Mesendoderm (in vitro differentiated cells): ENCODE results near the gene TAOK3.

Experiments used
- DNase-seq: peaks from one replicate; pipeline ENCODE4 v3.0.0; 2013
- H2AK5ac ChIP-seq: 2 replicates; pipeline ENCODE4 v1.6.1; 2013; ENCODE audit warnings: low read length, inconsistent platforms
- H2BK120ac ChIP-seq: 2 replicates; pipeline ENCODE4 v1.6.1; 2013; ENCODE audit warnings: low read depth, mild to moderate bottlenecking, low read length, moderate library complexity, mixed read lengths
- H2BK15ac ChIP-seq: replicated peaks from 2 replicates; pipeline ENCODE4 v1.6.1; 2013; ENCODE audit warnings: low read depth, mild to moderate bottlenecking, moderate library complexity
- H2BK5ac ChIP-seq: 2 replicates; pipeline ENCODE4 v1.6.1; 2013; ENCODE audit warnings: low read length, inconsistent platforms
- H3K18ac ChIP-seq: 2 replicates; pipeline ENCODE4 v1.6.1; 2013; ENCODE audit warnings: mild to moderate bottlenecking, low read length, mixed read lengths
- H3K23ac ChIP-seq: one replicate; pipeline ENCODE4 v1.6.1; 2013; ENCODE audit warnings: low read length
- H3K27ac ChIP-seq: 2 replicates; pipeline ENCODE4 v1.5.1; 2013; ENCODE audit warnings: low read depth, mild to moderate bottlenecking, inconsistent platforms, low read length, moderate library complexity
- H3K27me3 ChIP-seq: 2 replicates; pipeline ENCODE4 v1.6.1; 2013; ENCODE audit warnings: low read length, control low read depth, mild to moderate bottlenecking, inconsistent platforms; ENCODE audit not compliant: insufficient read depth, poor library complexity
- H3K36me3 ChIP-seq: 2 replicates; pipeline ENCODE4 v1.6.1; 2013; ENCODE audit warnings: low read length, inconsistent platforms; ENCODE audit not compliant: control insufficient read depth, insufficient read depth
- H3K4ac ChIP-seq: one replicate; pipeline ENCODE4 v1.6.1; 2013; ENCODE audit warnings: low read depth, mild to moderate bottlenecking, low read length, moderate library complexity
- H3K4me1 ChIP-seq: 2 replicates; pipeline ENCODE4 v1.6.1; 2013; ENCODE audit warnings: low read depth, low read length, inconsistent platforms; ENCODE audit not compliant: control insufficient read depth
- H3K4me2 ChIP-seq: 2 replicates; pipeline ENCODE4 v1.6.1; 2013; ENCODE audit warnings: low read length
- H3K4me3 ChIP-seq: 2 replicates; pipeline ENCODE4 v1.5.1; 2013; ENCODE audit warnings: mild to moderate bottlenecking, low read length
- H3K56ac ChIP-seq: one replicate; pipeline ENCODE4 v1.6.1; 2013; ENCODE audit warnings: low read length
- H3K79me1 ChIP-seq: 2 replicates; pipeline ENCODE4 v1.6.1; 2013; ENCODE audit warnings: low read length, inconsistent platforms
- H3K79me2 ChIP-seq: 2 replicates; pipeline ENCODE4 v1.6.1; 2013; ENCODE audit warnings: mild to moderate bottlenecking, low read length; ENCODE audit not compliant: control insufficient read depth, insufficient read depth
- H3K9ac ChIP-seq: 2 replicates; pipeline ENCODE4 v1.6.1; 2013; ENCODE audit warnings: low read length, inconsistent platforms
- H4K5ac ChIP-seq: one replicate; pipeline ENCODE4 v1.6.1; 2013; ENCODE audit warnings: low read length
- H4K8ac ChIP-seq: one replicate; pipeline ENCODE4 v1.6.1; 2013; ENCODE audit warnings: low read depth, mild to moderate bottlenecking, control low read depth, low read length, moderate library complexity
- WGBS: extraction: QIAGEN DNeasy Blood & Tissue Kit; methylation state at CpG from one replicate; pipeline ENCODE4 v1.1.7; 2013; ENCODE audit warnings: low lambda C conversion rate, missing lambda C conversion rate; ENCODE audit not compliant: insufficient coverage; ENCODE audit errors: extremely low coverage; 5-methylcytosine and 5-hydroxymethylcytosine counted together

Gene TAOK3

DNA sequence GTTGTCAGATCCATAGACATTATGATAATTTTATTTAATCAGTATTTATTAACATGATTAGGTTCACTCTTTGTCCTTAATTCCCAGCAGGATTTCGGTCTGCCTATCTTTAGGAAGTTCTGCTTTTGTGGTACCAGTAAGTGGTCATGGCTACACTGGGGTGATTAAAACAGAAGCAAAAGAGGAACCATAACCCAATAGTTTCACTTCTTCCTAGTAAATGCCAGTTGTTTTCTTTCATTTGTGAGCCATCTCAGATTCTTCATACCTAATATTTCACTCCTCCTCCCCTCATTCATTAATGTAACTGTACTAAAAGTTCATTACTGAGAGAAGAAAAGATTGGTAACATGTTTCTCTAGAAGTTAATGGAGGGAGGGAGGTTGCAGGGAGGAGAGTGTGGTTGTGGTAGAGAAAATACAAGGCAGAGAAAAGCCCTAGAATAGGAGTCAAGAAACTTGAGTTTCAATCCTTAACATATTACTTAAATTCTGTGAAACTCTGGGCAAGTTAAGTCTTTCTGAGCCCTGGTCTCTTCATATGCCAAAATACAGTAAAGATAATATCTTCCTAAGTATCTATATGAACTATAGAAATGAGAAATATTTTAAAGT lies 135.5 kb downstream of the TAOK3 start:
- H3K56ac ChIP-seq = no peak overlapping the region
- WGBS = no CpG with 5 or more reads among the region's 1 CpG
- no peaks in the 10 kb centered on the region for H3K79me1 ChIP-seq

DNA sequence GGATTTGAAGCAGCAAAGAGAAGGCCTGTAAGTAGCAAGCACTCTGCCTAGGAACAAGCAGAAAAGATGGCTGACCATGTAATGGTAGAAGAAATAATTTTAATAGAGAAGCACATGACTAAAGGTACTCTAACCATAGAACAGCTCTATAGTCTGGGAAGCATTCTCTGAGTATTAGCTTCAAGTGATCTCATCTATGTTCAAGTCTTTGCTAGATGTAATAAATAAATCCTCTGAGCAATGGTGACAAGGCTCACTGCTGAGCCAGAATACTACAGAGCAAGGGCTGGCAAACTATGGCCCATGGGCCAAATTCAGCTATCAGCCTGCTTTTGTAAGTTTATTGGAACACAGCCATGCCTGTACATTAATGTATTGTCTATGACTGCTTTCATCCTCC lies 152.0 kb downstream of the TAOK3 start:
- Histone ChIP-seq H3K27ac (no peak overlapping the region), H3K79me2 (no peaks in the 10 kb centered on the region), H4K5ac (no peak overlapping the region), H2BK120ac (no peak overlapping the region), H3K36me3 (no peaks in the 10 kb centered on the region), H3K18ac (no peak overlapping the region), H3K4me2 (no peak overlapping the region), H3K9ac (no peak overlapping the region), H3K23ac (no peak overlapping the region), H4K8ac (no peak overlapping the region), H3K4me3 (no peak overlapping the region), H3K4ac (no peak overlapping the region), H2AK5ac (no peak overlapping the region), H3K4me1 (no peaks in the 10 kb centered on the region), H3K79me1 (no peaks in the 10 kb centered on the region), H3K56ac (no peak overlapping the region), H3K27me3 (no peaks in the 10 kb centered on the region), H2BK5ac (no peak overlapping the region), H2BK15ac (no peak overlapping the region)
- no peak for DNase-seq

More for the DNA sequence above, 135.5 kb downstream of the TAOK3 start:
- H3K79me2 ChIP-seq = no peaks in the 10 kb centered on the region
- no peak overlapping the region for H4K8ac ChIP-seq
- H3K9ac ChIP-seq = no peak overlapping the region
- no peak overlapping the region for H4K5ac ChIP-seq
- H2BK15ac ChIP-seq = no peak overlapping the region
- no peak overlapping the region for H3K23ac ChIP-seq
- H3K4ac ChIP-seq = no peak overlapping the region
- no peak overlapping the region for H2BK5ac ChIP-seq
- H2BK120ac ChIP-seq = no peak overlapping the region
- H3K4me1 ChIP-seq = no peaks in the 10 kb centered on the region
- no peak for DNase-seq
- no peak overlapping the region for H3K27ac ChIP-seq
- H2AK5ac ChIP-seq = no peak overlapping the region
- no peaks in the 10 kb centered on the region for H3K27me3 ChIP-seq
- no peaks in the 10 kb centered on the region for H3K36me3 ChIP-seq
- no peak overlapping the region for H3K4me2 ChIP-seq
- no peak overlapping the region for H3K18ac ChIP-seq
- no peak overlapping the region for H3K4me3 ChIP-seq

DNA sequence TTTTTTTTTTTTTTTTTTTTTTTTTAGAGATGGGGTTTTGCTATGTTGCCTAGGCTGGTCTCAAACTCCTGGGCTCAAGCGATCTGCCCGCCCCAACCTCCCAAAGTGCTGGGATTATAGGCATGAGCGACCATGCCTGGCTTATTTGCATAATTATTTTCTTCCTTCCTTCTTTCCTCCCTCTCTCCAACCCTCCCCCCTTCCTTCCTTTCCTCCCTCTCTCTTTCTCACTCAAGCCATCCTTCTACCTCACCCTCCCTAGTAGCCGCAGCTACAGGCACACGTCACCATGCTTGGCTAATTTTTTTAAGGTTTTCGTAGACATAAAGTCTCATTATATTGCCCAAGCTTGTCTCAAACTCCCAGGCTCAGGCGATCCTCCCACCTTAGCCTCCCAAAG lies 152.9 kb downstream of the TAOK3 start:
- Histone ChIP-seq H3K4me3 (no peak overlapping the region), H2BK120ac (no peak overlapping the region), H3K27ac (no peak overlapping the region), H3K4me1 (no peaks in the 10 kb centered on the region), H4K5ac (no peak overlapping the region), H3K79me1 (no peaks in the 10 kb centered on the region), H2BK15ac (no peak overlapping the region), H2AK5ac (no peak overlapping the region), H3K4ac (no peak overlapping the region), H3K27me3 (no peaks in the 10 kb centered on the region), H3K79me2 (no peaks in the 10 kb centered on the region), H4K8ac (no peak overlapping the region), H3K9ac (no peak overlapping the region), H3K56ac (no peak overlapping the region), H3K4me2 (no peak overlapping the region), H3K23ac (no peak overlapping the region), H3K18ac (no peak overlapping the region), H3K36me3 (no peaks in the 10 kb centered on the region), H2BK5ac (no peak overlapping the region)
- DNase-seq = no peak
- no CpG with 5 or more reads among the region's 7 CpGs for WGBS

DNA sequence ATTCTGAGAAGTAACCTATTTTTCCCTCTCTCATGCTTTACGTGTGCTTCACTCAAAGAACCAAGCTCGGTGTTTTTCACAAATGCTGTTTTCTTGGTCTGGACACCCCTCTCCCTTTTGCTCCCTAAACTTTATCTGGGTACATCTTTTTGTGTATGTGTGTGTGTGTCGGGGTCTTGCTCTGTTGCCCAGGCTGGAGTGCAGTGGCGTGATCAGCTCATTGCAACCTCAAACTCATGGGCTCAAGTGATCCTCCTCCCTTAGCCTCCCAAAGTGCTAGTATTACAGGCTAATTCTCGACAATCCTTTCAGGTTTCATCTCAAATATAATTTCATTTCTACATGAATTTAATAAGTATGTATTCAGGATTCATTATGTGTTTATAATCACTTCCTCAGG lies 153.6 kb downstream of the TAOK3 start:
- no CpG with 5 or more reads among the region's 5 CpGs for WGBS
- no peak overlapping the region for H3K56ac ChIP-seq

DNA sequence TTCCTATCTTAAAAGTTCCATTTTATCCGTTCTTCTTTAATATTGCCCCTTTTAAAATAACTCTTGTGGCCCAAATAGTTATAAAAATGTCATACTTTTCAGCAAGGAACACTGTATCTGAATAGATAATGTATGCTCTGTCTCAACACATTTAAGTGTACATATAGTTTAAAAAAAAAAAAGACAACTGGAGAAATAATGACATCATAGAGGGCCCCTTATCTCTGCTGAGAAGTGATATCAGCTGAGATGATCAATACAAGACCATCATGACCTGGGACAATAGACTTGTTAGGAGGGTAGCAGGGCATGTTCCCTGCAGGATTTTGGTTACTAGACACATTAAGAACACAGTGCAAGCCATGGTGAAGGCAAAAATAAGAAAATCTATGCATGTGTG lies 159.3 kb downstream of the TAOK3 start:
- Histone ChIP-seq H3K79me2 (no peaks in the 10 kb centered on the region), H3K56ac (no peak overlapping the region), H3K23ac (no peak overlapping the region), H3K18ac (no peak overlapping the region), H2BK15ac (no peak overlapping the region), H3K27me3 (no peaks in the 10 kb centered on the region), H4K5ac (no peak overlapping the region), H3K4me1 (no peaks in the 10 kb centered on the region), H2BK120ac (no peak overlapping the region), H3K27ac (no peak overlapping the region), H2AK5ac (no peak overlapping the region), H3K4me2 (no peak overlapping the region), H3K4ac (no peak overlapping the region), H3K9ac (no peak overlapping the region), H3K36me3 (no peaks in the 10 kb centered on the region), H4K8ac (no peak overlapping the region), H3K4me3 (no peak overlapping the region), H2BK5ac (no peak overlapping the region), H3K79me1 (no peaks in the 10 kb centered on the region)
- no peak for DNase-seq
- no CpG with 5 or more reads among the region's 1 CpG for WGBS

More for the DNA sequence above, 153.6 kb downstream of the TAOK3 start:
- Histone ChIP-seq H4K8ac (no peak overlapping the region), H3K79me1 (no peaks in the 10 kb centered on the region), H3K23ac (no peak overlapping the region), H2AK5ac (no peak overlapping the region), H3K4me2 (no peak overlapping the region), H2BK5ac (no peak overlapping the region), H2BK15ac (no peak overlapping the region), H3K27ac (no peak overlapping the region), H3K4ac (no peak overlapping the region), H3K36me3 (no peaks in the 10 kb centered on the region), H2BK120ac (no peak overlapping the region), H3K9ac (no peak overlapping the region), H4K5ac (no peak overlapping the region), H3K27me3 (no peaks in the 10 kb centered on the region), H3K4me3 (no peak overlapping the region), H3K4me1 (no peaks in the 10 kb centered on the region), H3K18ac (no peak overlapping the region), H3K79me2 (no peaks in the 10 kb centered on the region)
- DNase-seq = no peak

DNA sequence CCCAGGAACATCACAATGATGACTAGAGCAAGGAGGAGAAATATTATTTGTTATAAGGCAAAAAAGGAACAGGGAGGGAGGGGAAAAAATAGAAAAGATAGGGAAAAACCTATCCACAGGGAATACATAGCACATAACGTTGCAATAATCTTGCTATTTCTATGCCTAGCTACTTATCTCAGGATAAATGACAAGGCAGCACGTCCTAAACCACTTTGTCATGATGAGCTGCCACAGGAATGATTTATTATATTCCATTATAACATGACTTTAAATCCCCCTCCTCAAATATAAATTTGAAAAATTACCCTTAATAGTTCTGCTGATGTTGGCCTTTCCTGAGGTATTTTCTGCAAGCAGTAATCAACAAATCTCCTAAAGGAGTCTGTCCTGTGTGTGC lies 160.1 kb downstream of the TAOK3 start:
- Histone ChIP-seq H3K27me3 (no peaks in the 10 kb centered on the region), H3K18ac (no peak overlapping the region), H3K9ac (no peak overlapping the region), H3K4ac (no peak overlapping the region), H3K56ac (no peak overlapping the region), H4K5ac (no peak overlapping the region), H3K23ac (no peak overlapping the region), H3K36me3 (no peaks in the 10 kb centered on the region), H3K79me1 (no peaks in the 10 kb centered on the region), H3K4me3 (no peak overlapping the region), H2BK15ac (no peak overlapping the region), H2BK120ac (no peak overlapping the region), H3K4me1 (no peaks in the 10 kb centered on the region), H3K27ac (no peak overlapping the region), H3K79me2 (no peaks in the 10 kb centered on the region), H2BK5ac (no peak overlapping the region), H4K8ac (no peak overlapping the region), H3K4me2 (no peak overlapping the region), H2AK5ac (no peak overlapping the region)
- no CpG with 5 or more reads among the region's 2 CpGs for WGBS
- DNase-seq = no peak
